Activated CD4-positive, CD25-positive, alpha-beta regulatory T cell treated with anti-CD3 and anti-CD28 coated beads, Interleukin-2, amount 50 U/mL, for 16 hours (primary cell): ENCODE data around the gene PPP6R2.

Experiments
- DNase-seq: peaks from one replicate; pipeline ENCODE4 v3.0.0-alpha.2; 2020; ENCODE audit warnings: low read depth, low spot score

PPP6R2 gene

DNA sequence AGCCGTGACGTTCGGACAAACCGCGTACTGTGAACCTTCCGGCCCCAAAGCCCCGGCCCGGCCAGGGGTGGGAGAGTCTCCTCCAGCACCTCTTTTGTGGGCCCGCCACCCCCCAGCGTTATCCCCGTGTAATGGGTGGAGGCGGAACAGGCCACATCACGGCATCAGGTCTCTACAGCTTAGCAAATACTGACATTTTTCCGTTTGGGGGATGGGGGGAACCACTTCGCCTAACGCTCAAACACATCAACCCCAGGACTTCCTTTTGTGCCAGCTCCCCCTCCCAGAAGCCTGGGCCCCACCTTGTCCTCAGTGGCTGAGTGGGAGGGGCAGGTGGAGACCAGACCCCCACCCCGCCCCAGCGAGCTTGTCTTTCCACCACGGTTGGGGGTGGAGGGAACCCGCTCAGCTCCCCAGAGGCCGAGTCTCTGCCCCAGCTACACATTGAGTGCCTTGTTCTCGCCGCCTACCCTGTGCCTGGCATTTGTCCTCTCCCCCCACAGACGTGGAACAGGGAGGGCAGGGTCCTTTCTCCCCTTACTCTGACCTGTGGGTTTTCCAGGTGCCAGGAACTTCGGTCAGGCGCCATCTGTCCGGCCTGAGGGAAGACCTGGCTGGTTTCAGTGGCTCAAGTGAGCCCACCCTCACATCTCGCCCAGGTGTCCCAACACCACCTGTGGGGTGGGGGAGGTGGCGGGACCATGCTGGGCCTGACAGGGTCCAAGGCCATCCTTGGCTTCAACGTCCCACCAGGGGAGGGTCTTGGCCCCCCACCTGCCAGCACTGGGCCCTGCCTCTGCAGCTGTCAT, 102.1 kb downstream of the PPP6R2 start:
- no peak for DNase-seq

DNA sequence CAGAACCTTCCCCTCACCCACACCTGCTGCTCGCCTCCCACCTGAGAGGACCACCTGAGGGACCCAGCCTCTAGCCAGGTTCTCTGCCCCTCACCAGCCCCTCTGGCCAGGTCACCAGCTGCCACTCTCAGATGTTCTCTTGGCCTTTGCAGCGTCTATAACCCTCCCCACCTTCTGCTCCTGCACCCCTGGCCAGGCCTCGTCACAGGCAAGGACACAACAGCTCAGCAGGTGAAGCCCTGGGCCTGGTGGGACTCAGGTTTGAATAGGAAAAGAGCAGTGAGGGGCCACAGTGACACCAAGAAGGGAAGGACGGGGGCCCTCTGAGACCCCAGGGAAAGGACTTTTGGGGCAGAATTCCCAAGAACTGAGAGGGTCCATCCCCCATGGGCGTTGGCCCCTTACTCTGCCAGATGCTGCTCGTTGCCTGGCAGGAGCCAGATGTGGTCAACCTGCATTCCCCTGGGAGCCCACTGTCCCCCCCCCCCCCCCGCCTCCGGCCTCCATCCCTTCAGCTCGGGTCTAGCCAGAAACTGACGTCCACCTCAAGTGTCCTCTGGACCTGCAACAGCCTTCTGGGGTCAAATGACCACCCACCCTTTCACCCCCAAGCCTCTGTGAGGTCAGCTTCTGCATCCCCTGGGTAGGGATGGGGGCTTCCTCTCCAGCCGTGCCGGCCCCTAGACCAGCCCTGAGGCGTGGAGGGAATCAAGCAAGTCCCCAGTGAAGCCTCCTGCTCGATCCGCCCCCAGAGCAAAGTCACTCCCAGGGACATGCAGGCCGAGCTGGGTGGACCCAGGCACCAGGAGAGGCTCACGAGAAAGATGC, 103.0 kb downstream of the PPP6R2 start:
- DNase-seq = no peak

DNA sequence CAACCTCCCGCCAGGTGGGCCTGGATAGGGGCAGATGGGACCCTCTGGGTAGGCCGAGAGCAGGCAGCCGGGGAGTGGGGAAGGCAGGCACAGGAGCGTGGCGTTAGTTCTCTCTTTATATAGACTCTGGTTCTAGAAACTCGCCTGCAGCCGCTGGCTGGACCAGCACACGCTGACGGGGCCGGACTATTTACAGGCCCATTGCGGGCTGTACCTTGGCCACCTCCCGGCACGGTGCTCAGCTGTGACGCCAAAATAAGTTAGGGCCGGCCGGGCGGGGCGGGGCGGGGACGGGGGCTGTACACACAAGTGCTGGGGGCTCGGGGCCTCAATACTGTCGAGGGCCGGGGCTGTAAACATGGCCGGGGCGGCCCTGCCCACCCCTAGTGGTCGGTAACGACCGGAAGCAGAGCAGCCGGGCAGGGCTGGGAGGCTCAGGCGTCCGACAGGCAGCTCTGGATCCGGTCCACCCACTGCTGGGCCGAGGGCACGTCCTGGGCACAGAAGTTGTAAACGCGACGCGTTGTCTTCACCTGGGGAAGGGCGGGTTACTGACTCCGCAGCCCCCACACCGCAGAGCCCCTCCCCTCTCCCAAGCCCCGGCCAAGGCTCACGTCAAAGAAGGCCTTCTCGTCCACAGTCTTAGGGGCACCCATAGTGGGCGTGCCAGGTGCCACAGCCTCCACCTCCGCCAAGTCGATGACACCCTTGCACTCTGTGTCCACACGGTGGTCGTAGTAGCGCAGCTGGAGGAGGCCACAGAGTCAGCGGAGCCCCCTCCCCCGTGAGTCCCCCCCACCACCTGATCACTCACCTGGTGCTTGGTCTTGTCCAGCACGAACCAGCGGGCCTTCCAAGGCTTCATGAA, 103.8 kb downstream of the PPP6R2 start:
- no peak for DNase-seq

DNA sequence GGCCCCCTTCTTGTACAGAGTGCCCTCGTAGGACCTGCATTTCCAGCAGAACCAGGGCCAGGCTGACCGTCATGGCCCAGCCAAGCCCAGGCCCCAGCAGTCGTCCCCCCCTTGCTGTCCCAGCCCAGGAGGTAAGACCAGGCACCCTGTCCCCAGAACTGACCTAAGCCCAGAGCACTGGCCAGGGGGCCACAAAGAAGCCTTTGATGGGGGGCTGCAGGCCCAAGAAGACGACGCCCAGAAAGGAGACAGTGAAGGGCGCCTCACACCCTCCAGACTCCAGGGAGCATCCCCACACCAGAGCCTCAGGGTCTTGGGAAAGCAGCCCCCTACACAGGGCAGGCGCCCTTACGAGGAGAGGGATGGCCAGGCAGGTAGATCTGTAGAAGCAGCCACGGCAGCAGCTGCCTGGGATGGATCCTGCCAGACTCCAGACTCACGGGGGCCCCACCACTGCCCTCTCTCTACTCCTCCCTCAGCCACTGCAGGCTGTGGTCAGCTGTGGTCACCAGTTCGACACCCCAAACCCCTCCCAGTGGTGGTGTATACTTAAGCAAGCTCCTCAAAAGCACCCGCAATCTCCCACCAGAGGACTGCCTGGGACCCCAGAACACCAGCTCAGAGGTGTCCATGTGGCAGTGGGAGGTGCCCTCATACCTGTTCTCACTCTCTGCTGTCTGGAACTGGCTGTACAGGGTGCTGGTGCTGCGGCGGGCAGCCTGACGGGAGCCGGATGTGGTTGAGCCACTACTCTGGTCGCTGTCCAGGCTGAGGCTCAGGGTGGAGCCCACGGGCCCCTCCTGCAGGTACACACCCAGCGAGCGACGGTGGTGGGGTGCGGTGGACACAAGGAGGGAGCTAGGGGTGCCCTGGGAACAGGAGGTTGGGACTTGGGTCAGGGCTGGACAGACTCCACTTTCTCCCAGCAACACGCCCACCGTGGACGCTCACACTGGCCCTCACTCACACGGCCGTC, 104.7 kb downstream of the PPP6R2 start:
- no peak for DNase-seq

- DNase-seq = no peak
These were observed 109.5 kb downstream of the PPP6R2 start for GRCh38 chr22:50452649-50453048.

DNA sequence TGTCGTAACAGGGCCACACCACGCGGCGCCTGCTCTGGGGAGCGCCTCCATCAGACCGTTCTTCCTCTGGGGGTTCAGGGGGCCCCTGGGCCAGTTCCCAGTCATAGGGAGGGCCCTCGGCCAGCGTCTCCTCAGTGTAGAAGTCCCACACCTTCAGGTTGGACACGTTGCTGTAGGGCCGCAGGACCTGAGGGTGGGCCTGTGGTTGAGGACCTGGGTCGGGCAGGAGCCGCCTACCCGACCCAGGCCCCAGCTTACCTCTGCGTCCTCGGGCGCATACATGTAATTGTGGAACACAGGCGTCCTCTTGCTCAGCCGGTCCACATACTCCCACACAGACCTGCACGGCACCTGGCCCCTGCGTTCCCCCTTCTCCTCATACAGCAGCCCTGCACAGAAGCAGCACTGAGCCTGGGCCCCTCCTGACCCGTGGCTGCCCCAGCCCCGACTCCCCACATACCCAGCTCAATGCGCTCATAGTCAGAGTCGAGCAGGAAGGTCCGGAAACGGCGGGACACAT, 111.5 kb downstream of the PPP6R2 start:
- no peak for DNase-seq

DNA sequence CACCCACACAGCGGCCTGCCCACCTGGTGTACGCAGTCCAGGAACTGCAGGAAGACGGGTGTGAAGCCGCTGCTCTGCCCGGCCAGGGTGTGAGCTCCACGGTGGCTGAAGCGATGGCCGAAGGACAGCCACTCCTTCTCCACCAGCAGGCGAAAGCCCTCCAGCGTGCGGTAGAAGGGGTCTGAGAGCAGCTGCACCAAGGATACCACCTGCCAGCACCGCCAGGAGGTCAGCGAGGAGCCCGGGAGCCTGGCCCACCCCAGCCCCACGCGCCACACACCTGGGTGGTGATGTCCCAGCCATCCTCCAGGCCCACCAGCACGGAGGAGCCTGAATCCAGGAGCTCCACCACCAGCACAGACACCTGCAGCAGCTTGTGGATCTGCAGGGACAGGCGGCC, 112.1 kb downstream of the PPP6R2 start:
- DNase-seq = no peak

- no peak for DNase-seq
These were observed 112.9 kb downstream of the PPP6R2 start for GRCh38 chr22:50456026-50456425.

DNA sequence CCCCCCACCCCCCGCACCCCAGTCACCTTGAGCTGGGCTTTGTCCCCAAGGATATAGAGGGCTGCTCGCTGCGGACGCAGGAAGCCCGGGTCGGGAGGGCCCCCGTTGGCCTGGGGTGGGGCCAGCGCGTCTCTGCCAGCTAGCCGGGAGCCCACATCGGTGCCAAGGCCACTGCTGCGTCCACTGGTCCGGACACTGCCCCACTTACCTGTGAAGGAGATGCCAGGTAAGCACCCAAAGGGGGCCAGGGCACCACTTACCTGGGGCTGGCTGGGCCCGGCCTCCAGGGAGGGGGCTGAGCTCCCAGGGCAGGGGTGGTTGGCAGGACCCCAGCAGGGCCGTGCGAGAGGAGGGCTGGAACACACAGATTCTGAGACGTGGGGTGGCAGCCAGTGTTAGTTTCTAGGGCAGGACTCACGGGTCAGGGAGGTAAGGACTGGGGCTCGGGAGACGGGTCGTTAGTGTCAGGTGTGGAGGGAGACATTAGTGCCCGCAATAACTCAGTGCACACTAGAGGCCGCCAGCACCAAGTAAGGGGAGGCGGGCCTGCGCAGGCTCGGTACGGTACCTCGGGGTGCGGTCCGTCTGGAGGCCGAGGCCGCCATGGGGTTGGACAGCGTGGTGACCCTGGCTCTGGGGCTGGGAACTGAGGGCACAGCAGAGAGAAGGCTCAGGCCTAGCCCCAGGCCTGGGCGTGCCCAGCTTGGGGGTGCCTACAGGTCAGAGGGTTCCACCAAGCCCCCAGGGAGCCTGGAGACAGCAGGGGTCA, 113.5 kb downstream of the PPP6R2 start:
- DNase-seq = no peak

DNA sequence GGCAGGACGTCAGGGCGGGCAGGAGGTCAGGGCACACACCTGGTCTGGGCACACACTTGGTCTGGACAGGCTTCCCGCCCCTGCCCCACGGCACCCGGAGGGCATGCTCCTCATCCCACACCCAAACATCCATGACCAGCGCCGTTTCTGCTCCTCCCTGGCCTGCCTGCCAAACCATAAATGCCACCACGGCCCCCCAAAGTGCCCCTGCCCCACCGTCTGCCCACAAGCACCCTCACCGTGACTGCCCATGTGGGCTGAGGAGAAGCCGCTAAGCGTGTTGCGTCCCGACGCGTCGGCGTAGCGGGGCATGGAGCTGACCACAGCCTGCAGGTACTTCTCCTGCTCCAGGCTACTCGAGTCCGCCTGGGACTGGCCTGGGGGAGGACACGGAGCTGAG, 115.9 kb downstream of the PPP6R2 start:
- no peak for DNase-seq

- DNase-seq = no peak
These were observed 116.5 kb downstream of the PPP6R2 start for GRCh38 chr22:50459496-50460140.

DNA sequence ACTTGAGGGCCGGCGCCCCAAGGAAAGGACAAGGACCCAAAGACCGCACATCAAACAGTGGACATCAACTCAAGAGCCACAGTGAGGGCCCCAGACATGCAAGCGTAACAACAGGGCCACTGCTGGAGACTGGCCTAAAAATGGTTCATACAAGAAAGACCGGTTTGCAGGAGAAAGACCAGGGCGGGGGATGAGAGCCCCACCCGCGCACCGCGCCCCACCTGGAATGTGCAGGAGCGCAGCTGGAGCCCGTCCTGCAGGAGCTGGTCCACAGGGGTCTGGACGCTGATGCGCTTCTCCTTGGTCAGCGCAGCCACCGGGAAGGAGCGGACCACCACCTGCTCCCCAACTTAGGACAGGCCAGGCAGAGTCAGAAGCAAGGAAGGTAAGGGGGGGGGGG, 117.8 kb downstream of the PPP6R2 start:
- no peak for DNase-seq

DNA sequence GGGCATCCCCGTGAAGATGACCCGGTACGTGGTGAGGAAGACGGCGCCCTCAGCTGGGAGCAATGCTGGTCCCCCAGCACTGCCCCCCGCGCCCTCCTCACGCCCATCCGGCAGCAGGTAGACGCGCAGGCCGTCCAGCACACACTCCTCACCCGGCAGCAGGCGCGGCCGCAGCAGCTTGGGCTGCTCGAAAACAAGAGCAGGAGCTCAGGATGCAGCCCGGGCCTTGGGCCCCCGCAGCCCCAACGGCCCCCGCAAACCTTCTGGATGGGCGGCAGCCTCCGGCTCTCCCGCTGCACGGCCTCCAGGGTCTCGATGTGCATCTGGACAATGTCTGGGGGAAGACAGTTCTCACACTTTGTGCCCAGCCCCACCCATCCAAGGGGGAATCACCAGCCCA, 118.4 kb downstream of the PPP6R2 start:
- DNase-seq = no peak

DNA sequence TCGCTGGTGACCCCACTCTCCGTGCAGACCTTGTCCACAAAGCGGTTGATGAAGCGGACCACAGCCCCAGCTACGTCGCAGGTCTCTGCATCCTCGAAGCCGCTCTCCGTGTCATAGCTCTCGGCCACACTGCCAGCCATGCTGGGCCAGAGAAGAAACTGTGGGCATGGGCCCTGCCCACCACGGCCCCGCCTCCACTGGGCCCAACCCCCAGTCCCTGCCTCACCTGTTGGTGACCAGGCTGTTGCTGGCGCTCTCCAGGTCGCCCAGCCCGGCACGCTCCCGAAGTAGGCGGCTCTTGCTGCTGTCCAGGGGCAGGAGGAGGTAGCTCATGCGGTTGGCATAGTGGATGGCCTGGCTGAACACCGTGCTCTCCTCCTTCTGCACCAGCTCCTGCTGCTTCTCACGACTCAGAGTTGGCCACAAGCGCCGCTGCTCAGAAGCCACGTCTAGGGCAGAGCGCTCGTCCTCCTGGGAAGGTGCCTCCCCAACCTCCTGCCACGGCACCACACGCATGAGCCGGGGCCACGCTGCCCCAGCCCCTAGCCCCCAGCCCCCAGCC, 118.9 kb downstream of the PPP6R2 start:
- DNase-seq = no peak

GRCh38 chr22:50463188-50463900, 120.2 kb downstream of the PPP6R2 start:
- no peak for DNase-seq

DNA sequence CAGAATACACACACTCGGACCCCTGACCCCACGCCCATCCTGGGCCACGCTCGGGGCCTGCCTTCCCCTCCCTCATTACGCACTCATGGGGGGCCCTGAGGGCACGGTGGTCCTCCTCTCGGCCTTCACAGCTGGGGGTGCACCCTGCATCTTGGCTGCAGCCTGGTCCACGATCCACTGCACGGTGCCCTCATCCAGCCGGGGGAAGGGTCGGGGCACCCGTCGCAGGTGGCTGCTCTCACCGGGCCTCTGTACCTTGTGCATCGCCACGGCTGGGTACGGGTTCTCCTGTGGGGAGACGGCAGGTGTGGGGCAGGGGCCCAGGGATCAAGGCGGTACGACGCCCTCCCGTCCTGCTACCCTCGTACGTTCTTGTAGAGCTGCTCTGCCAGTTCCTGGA, 121.3 kb downstream of the PPP6R2 start:
- DNase-seq = no peak

- DNase-seq = no peak
These were observed 122.2 kb downstream of the PPP6R2 start for GRCh38 chr22:50465066-50465930.
